AG04449 (cell line): ENCODE measurements around the gene ZNF805.

Source experiments
- CTCF ChIA-PET: fragments of 350-600 bp; formaldehyde crosslinking; extraction: SDS; loops from one replicate; lab custom pipeline; 2021; ENCODE audit warnings: antibody characterized with exemption; lab: Yijun Ruan, JAX
- POLR2A ChIA-PET: fragments of 400-600, 350-600 bp; formaldehyde crosslinking; extraction: SDS; loops from one replicate; lab custom pipeline; 2020; ENCODE audit warnings: antibody characterized with exemption, inconsistent platforms; lab: Yijun Ruan, JAX
- DNase-seq: peaks from one replicate; pipeline ENCODE4 v3.0.0-alpha.2; 2010; ENCODE audit warnings: low read depth, low spot score
- H3K4me3 ChIP-seq: 2 replicates; pipeline ENCODE4 v1.5.1; 2011; ENCODE audit warnings: low read depth, mild to moderate bottlenecking, control low read depth, low read length
- TF ChIP-seq, protein P1 (sequence below): IDR thresholded peaks from one replicate; pipeline ENCODE4 v1.5.1; 2011; ENCODE audit warnings: mild to moderate bottlenecking, moderate library complexity, low read length, control low read depth, inconsistent platforms; ENCODE audit not compliant: insufficient read depth; ENCODE audit errors: missing control alignments

ZNF805 gene

DNA sequence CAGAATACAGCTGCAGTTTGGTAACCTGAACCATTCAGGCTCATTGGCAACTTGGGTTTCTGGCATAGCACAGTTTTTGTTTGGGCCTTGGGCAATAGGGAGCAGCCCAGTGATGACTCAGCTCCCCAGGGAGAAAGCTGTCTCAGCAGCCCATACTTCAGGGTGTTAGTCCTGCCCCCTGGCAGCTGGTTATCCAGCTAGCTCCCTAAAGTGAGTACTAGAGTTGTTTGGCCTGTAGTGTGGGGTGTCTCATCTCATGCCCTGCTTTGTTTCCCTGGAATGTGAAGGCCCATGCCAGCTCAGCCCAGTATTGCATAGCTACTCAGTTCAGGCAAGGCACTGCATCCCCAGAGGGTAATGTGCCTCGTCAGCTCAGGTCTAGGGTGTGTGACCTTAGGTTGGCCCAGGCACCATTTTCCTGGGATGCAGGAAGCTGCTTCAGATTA, 61.6 kb downstream of the ZNF805 start:
- H3K4me3 ChIP-seq: no peak overlapping the region
- peak; percentile 85 for DNase-seq
- TF ChIP-seq, protein P1, sequence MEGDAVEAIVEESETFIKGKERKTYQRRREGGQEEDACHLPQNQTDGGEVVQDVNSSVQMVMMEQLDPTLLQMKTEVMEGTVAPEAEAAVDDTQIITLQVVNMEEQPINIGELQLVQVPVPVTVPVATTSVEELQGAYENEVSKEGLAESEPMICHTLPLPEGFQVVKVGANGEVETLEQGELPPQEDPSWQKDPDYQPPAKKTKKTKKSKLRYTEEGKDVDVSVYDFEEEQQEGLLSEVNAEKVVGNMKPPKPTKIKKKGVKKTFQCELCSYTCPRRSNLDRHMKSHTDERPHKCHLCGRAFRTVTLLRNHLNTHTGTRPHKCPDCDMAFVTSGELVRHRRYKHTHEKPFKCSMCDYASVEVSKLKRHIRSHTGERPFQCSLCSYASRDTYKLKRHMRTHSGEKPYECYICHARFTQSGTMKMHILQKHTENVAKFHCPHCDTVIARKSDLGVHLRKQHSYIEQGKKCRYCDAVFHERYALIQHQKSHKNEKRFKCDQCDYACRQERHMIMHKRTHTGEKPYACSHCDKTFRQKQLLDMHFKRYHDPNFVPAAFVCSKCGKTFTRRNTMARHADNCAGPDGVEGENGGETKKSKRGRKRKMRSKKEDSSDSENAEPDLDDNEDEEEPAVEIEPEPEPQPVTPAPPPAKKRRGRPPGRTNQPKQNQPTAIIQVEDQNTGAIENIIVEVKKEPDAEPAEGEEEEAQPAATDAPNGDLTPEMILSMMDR: no peak
- CTCF ChIA-PET: interaction anchor here (1.2 to 1.7 kb wide), 6 partner anchors 9 to 20 kb away, joined by 3 to 7 read pairs (median 4); no protein-coding TSS in a partner anchor
- POLR2A ChIA-PET: interaction anchor here (0.9 to 1.5 kb wide), 6 partner anchors 8 to 52 kb away, joined by 3 to 7 read pairs (median 4); partner anchors contain the start of gene ZNF543

DNA sequence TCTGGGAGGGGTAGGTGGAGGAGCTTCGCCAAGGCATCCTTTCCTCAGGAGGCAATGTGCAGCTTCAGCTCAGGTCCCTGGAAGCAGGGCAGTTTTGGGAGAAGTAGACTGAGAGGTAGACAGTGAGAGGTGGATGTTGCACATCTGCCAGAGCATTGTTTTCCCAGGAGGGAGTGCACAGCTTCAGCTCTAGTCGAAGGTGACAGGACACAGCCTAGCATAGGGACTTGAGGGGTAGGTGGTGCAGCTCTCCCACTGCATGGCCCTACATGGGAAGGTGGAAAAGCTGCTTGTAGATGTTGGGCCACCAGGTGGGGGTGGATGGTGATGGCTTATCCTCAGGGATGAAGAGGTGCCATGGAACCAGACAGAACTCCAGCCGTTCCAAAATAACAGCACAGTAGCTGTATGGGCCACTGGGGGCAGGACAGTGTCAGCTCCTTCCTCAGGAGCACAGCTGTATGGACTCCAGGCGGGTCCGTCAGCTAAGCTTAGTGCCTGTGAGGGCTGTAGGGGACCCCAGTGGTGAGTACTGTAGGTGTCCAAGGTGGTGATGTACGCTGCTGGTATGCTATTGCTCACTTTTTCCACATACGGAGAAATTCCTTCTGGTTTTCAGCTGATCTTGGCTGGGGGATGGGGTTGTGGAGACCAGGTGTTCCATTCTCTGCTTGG, 62.4 kb downstream of the ZNF805 start:
- DNase-seq: no peak
- ChIA-PET CTCF (interaction anchor here (1.2 to 1.7 kb wide), 5 partner anchors 9 to 21 kb away, joined by 3 to 7 read pairs (median 4); no protein-coding TSS in a partner anchor), POLR2A (interaction anchor here (0.9 to 1.5 kb wide), 4 partner anchors 8 to 24 kb away, joined by 3 to 7 read pairs (median 6); partner anchors contain the start of gene ZNF543)
- H3K4me3 ChIP-seq: no peak overlapping the region
- TF ChIP-seq, protein P1: no peak
